Cardiac septum (tissue), 1 donor: Measurements from ENCODE around the gene ITIH6. TPM values are rescaled to one million over a fixed set of nuclear protein-coding genes. Genes with fewer than 3 reads are reported as not detected.
"Not testable (repeated sequence)": the region's sequence is repeated elsewhere in the genome, so short reads cannot be mapped to it uniquely, and the experiment has no call there.

Experiments
- DNase-seq: peaks from one replicate; pipeline ENCODE4 v3.0.0-alpha.2; 2020; ENCODE audit warnings: low spot score
- intact Hi-C: fragments of 100-400 bp; cut with DNase I; formaldehyde crosslinking; loops from one replicate; pipeline ENCODE4 v1.14.0; 2022
- long read RNA-seq: library from polyadenylated mRNA; unstranded; transcript quantifications from one replicate; pipeline ENCODE4 v2.0.0, GENCODE V29; 2021
- total RNA-seq: library from RNA; stranded (reverse); fragmentation: NEBNext Ultra II Directional; extraction: Animal tissue kit (Norgen Biotek cat#: 25700); gene quantifications from one replicate; pipeline ENCODE4 v1.2.1, GENCODE V29; 2021
- donor health status: DM: no; HTN: no; CAD: no.

The ITIH6 gene
- total RNA-seq, result not detected
- long read RNA-seq, result 0 reads

- intact Hi-C loops, result no loop called here
- DNase-seq, result no peak
Measured at GRCh38 chrX:54798137-54798536, at the start of gene ITIH6. Gene ITIH6 (minus strand): TSS chrX:54798255. CDS start chrX:54798210, 45 bp downstream.

- intact Hi-C loops, DNase-seq: not testable (repeated sequence)
Measured at GRCh38 chrX:54847700-54848099, 49.6 kb upstream of the ITIH6 start.

GRCh38 chrX:54843050-54843449 is 45.0 kb upstream of the ITIH6 start:
- DNase-seq, result no peak
- intact Hi-C loops, result no loop called here

GRCh38 chrX:54842607-54843006 is 44.6 kb upstream of the ITIH6 start:
- no peak for DNase-seq
- intact Hi-C loops, result no loop called here

- intact Hi-C loops, DNase-seq: not testable (repeated sequence)
Measured at GRCh38 chrX:54841184-54841874, 43.3 kb upstream of the ITIH6 start.

- intact Hi-C loops, result no loop called here
Measured at GRCh38 chrX:54838583-54838982, 40.5 kb upstream of the ITIH6 start.

GRCh38 chrX:54826598-54826997 is 28.5 kb upstream of the ITIH6 start:
- DNase-seq, result no peak
- intact Hi-C loops, result no loop called here

More at GRCh38 chrX:54838583-54838982, 40.5 kb upstream of the ITIH6 start:
- DNase-seq, result no peak

- intact Hi-C loops, result no loop called here
Measured at GRCh38 chrX:54825716-54826438, 27.8 kb upstream of the ITIH6 start.

GRCh38 chrX:54824722-54825121 is 26.7 kb upstream of the ITIH6 start:
- intact Hi-C loops, result no loop called here

More at GRCh38 chrX:54825716-54826438, 27.8 kb upstream of the ITIH6 start:
- no peak for DNase-seq

GRCh38 chrX:54824195-54824594 is 26.1 kb upstream of the ITIH6 start:
- DNase-seq, result no peak
- intact Hi-C loops, result no loop called here

More at GRCh38 chrX:54824722-54825121, 26.7 kb upstream of the ITIH6 start:
- no peak for DNase-seq

- intact Hi-C loops, result no loop called here
- no peak for DNase-seq
Measured at GRCh38 chrX:54821310-54821709, 23.3 kb upstream of the ITIH6 start.

GRCh38 chrX:54820737-54821136 is 22.7 kb upstream of the ITIH6 start:
- intact Hi-C loops, result no loop called here
- no peak for DNase-seq

- intact Hi-C loops, result no loop called here
- no peak for DNase-seq
Measured at GRCh38 chrX:54819201-54819600, 21.1 kb upstream of the ITIH6 start.

- intact Hi-C loops, result no loop called here
- no peak for DNase-seq
Measured at GRCh38 chrX:54818221-54818620, 20.2 kb upstream of the ITIH6 start.

GRCh38 chrX:54817220-54817820 is 19.3 kb upstream of the ITIH6 start:
- DNase-seq, result no peak
- intact Hi-C loops, result no loop called here

GRCh38 chrX:54812306-54812705 is 14.3 kb upstream of the ITIH6 start:
- intact Hi-C loops, result no loop called here
- no peak for DNase-seq

GRCh38 chrX:54811301-54811885 is 13.3 kb upstream of the ITIH6 start:
- intact Hi-C loops, result no loop called here
- DNase-seq, result no peak

GRCh38 chrX:54810532-54810931 is 12.5 kb upstream of the ITIH6 start:
- intact Hi-C loops, result no loop called here

GRCh38 chrX:54808605-54809483 is 10.8 kb upstream of the ITIH6 start:
- intact Hi-C loops, result no loop called here
- DNase-seq, result peak; percentile 94

More at GRCh38 chrX:54810532-54810931, 12.5 kb upstream of the ITIH6 start:
- DNase-seq, result no peak
